ENCODE data around the gene DLG5.

The DLG5 gene

DNA sequence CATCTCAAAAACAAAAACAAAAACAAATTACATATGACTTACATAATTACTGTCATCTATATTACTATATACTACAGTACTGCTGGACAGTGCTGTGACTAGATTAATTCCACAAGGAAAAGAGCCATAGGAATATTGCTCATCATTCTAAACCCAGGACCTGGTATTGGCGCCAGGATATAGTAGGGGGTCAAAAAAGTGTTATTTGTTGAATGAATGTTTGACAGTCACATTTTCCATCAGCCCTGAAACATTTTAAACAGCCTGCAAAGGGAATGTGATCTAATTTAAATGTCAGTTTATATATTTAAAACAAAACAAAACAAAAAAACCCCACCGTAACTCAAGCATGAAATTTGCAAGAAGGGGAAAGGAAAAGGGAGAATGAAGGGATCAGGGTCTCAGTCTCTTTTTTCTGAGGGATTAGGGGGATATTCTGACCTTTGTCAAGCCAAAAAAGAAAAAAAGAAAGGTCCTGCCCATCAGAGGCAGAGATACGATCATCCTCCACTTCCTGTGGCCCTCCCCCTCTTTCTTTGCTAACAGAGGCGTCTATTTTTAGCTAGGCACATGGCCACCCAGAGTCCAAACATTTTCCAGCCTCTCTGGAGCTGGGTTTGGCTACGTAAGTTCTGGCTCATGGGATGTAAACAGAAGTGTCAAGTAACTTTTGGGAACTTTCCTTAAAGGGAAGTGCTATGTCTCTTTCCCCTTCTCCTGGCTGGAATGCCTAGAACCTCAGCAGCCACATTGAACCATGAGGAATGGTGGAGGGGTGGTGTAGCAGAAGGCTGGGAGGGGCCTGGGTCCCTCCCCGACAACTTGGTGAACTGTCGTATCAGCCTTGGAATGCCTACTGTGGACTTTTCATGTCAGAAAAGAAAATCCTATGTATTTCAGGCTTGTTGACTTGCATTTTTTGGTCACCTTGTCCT is 44.6 kb upstream of the DLG5 start:
- H3K4me3 ChIP-seq (ENCODE audit: low read depth, low read length), result peak overlapping the region; percentile 44
- TF ChIP-seq, protein P1, sequence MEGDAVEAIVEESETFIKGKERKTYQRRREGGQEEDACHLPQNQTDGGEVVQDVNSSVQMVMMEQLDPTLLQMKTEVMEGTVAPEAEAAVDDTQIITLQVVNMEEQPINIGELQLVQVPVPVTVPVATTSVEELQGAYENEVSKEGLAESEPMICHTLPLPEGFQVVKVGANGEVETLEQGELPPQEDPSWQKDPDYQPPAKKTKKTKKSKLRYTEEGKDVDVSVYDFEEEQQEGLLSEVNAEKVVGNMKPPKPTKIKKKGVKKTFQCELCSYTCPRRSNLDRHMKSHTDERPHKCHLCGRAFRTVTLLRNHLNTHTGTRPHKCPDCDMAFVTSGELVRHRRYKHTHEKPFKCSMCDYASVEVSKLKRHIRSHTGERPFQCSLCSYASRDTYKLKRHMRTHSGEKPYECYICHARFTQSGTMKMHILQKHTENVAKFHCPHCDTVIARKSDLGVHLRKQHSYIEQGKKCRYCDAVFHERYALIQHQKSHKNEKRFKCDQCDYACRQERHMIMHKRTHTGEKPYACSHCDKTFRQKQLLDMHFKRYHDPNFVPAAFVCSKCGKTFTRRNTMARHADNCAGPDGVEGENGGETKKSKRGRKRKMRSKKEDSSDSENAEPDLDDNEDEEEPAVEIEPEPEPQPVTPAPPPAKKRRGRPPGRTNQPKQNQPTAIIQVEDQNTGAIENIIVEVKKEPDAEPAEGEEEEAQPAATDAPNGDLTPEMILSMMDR (IDR thresholded peaks at IDR 0.05; ENCODE audit: low read depth, low read length), result no peak

- H3K4me3 ChIP-seq (ENCODE audit: low read depth, low read length), result no peak overlapping the region
- TF ChIP-seq, protein P1 (IDR thresholded peaks at IDR 0.05; ENCODE audit: low read depth, low read length), result no peak
Measured at GRCh38 chr10:77969114-77969513, 42.6 kb upstream of the DLG5 start.

DNA sequence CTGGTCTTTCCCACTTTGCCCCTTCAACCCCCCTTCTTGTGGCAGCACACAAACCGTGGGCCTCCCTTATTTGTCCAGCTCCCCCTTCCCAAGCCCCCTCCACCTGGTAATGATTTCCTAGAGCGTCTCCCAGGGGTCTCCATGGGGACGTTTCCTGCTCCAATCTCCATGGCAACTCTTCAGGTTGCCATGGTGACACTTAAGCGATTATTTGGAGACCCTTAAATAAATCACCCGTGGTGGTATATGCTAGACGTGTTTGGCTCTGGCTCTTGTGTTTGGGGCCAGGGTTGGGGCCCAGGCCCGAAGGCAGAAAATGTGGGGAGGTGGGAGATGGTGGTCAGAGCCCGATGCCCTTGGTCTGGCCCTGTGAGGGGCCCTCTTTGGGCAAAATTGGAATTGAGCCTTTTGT is 41.1 kb upstream of the DLG5 start:
- no peak overlapping the region for H3K4me3 ChIP-seq (ENCODE audit: low read depth, low read length)
- TF ChIP-seq, protein P1 (IDR thresholded peaks at IDR 0.05; ENCODE audit: low read depth, low read length), result no peak

DNA sequence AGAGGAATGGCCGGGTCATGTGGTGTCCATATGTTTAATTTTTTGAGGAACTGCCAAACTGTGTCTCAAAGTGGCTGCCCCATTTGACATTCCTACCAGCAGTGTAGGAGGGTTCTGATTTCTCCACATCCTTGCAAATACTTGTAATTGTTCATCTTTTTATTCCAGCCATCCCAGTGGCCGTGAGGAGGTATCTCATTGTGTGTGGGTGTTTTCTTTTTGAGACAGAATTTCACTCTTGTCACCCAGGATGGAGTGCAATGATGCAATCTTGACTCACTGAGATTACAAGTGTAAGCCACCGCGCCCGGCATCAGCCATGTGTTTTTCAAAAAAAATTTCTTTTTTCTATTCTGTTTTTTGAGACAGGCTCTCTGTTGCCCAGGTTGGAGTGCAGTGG is 38.7 kb upstream of the DLG5 start:
- TF ChIP-seq, protein P1 (IDR thresholded peaks at IDR 0.05; ENCODE audit: low read depth, low read length), result no peak
- H3K4me3 ChIP-seq (ENCODE audit: low read depth, low read length), result no peak overlapping the region

GRCh38 chr10:77964811-77965210 is 38.3 kb upstream of the DLG5 start:
- TF ChIP-seq, protein P1 (IDR thresholded peaks at IDR 0.05; ENCODE audit: low read depth, low read length), result no peak

GRCh38 chr10:77963901-77964300 is 37.3 kb upstream of the DLG5 start:
- TF ChIP-seq, protein P1 (IDR thresholded peaks at IDR 0.05; ENCODE audit: low read depth, low read length), result no peak
- H3K4me3 ChIP-seq (ENCODE audit: low read depth, low read length), result no peak overlapping the region

More at GRCh38 chr10:77964811-77965210, 38.3 kb upstream of the DLG5 start:
- no peak overlapping the region for H3K4me3 ChIP-seq (ENCODE audit: low read depth, low read length)
